GM21576 (cell line): ENCODE measurements around the gene SLC22A17.
"Not testable (repeated sequence)": the region's sequence is repeated elsewhere in the genome, so short reads cannot be mapped to it uniquely, and the experiment has no call there.

ENCODE experiments used
- ATAC-seq: cut with Tn5 transposase; IDR thresholded peaks from one replicate; pipeline ENCODE4 v1.9.1; 2021; ENCODE audit warnings: mild to moderate bottlenecking, moderate library complexity; ENCODE audit not compliant: unreplicated experiment

Gene SLC22A17

GRCh38 chr14:23346693-23347405, 5.8 kb downstream of the SLC22A17 start:
- no peak for ATAC-seq

GRCh38 chr14:23345987-23346692, 6.5 kb downstream of the SLC22A17 start:
- ATAC-seq = no peak

GRCh38 chr14:23344481-23344880, 8.2 kb downstream of the SLC22A17 start:
- ATAC-seq = no peak

- ATAC-seq = no peak
These were observed 13.0 kb downstream of the SLC22A17 start for GRCh38 chr14:23339506-23340268.

GRCh38 chr14:23335623-23336022, 17.1 kb downstream of the SLC22A17 start:
- no peak for ATAC-seq

- ATAC-seq = peak; percentile 64
These were observed 24.5 kb downstream of the SLC22A17 start for GRCh38 chr14:23327947-23328744.

- no peak for ATAC-seq
These were observed 26.0 kb downstream of the SLC22A17 start for GRCh38 chr14:23326491-23327332.

- not testable (repeated sequence) for ATAC-seq
These were observed 26.9 kb downstream of the SLC22A17 start for GRCh38 chr14:23325746-23326145.

- no peak for ATAC-seq
These were observed 27.7 kb downstream of the SLC22A17 start for GRCh38 chr14:23324993-23325392.

- no peak for ATAC-seq
These were observed 28.2 kb downstream of the SLC22A17 start for GRCh38 chr14:23324455-23324846.

GRCh38 chr14:23323838-23324454, 28.7 kb downstream of the SLC22A17 start:
- ATAC-seq = no peak

GRCh38 chr14:23322568-23323517, 29.8 kb downstream of the SLC22A17 start:
- no peak for ATAC-seq

GRCh38 chr14:23321572-23322547, 30.8 kb downstream of the SLC22A17 start:
- ATAC-seq = peak; percentile 9

GRCh38 chr14:23320584-23321571, 31.8 kb downstream of the SLC22A17 start, which contains the start of gene PABPN1:
PABPN1 (plus strand) TSS chr14:23321457; CDS start chr14:23321470, 13 bp downstream.
- ATAC-seq = peak; percentile 90

- no peak for ATAC-seq
These were observed 32.7 kb downstream of the SLC22A17 start for GRCh38 chr14:23319746-23320583.
